ENCODE data around the gene CASP3.
"Not testable (repeated sequence)": the region's sequence is repeated elsewhere in the genome, so short reads cannot be mapped to it uniquely, and the experiment has no call there.

CASP3 gene

DNA sequence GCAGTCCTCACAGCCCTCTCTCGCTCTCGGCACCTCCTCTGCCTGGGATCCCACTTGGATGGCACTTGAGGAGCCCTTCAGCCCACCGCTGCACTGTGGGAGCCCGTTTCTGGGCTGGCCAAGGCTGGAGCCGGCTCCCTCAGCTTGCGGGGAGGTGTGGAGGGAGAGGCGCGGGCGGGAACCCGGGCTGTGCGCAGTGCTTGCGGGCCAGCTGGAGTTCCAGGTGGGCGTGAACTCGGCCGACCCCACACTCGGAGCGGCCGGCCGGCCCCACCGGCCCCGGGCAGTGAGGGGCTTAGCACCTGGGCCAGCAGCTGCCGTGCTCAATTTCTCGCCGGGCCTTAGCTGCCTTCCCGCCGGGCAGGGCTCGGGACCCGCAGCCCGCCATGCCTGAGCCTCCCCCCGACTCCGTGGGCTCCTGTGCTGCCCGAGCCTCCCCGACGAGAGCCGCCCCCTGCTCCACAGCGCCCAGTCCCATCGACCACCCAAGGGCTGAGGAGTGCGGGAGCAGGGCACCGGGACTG, 57.4 kb downstream of the CASP3 start:
- not testable (repeated sequence) for FAIRE-seq

DNA sequence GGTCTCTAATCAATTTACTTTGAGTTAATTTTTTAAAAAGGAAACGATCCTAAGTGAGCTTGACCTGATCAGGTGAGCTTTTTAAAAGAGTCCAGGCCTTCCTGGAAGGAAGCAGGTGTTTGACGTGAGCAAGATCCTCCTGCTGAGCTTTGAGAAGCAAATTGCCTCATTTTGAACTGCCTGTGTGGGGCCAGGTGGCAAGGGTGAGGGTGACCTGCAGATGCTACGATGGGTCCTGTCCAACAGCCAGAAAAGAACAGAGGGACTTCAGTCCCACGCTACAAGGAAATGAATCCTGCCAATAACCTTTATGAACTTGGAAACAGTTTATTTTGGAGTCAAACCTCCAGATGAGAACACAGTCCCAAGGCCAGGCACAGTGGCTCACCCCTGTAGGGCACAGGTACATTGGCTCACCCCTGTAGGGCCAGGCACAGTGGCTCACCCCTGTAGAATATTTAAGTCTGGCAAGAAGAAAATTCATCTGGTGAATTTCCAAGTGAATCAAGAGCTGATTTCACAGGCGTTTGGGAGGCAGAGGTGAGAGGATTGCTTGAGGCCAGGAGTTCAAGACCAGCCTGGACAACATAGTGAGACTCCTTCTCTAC, 58.1 kb downstream of the CASP3 start:
- no peak for FAIRE-seq

DNA sequence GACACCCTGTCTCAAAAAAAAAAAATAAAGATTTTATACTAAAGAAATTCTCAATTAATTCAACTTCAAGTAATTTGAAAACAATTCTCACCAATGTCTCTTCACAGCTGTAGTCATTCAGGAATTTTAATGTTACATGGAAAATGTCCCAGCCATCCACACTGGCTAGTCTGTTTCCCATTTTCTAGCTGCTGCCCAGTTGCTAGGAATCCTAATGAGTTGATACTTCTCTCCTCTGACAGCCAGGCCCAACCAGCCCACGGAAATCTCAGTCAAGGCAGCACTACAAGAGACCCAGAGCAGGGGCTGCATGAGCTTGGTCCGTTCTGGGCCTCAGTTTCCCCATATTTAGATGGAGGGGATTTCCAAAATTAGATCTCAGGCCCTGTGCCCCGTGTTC, 59.1 kb downstream of the CASP3 start:
- FAIRE-seq, result no peak

DNA sequence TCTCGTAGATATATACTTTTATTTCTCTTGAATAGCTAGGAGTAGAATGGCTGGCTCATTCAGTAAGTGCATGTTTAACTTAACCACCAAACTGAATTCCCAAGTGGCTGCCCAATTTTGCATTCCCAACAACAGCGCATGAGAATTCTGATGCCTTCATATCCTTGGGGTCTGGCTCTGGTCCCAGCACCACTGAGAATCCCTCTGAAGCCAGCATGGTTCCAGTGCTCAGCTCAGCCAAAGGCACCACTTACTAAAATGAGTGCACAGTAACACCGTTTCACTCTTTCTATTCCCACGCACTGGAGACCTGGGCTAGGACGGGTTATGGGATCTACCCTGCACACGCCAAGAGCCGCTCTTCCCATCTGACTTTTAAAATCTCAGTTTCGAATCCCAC, 60.4 kb downstream of the CASP3 start:
- FAIRE-seq, result no peak

DNA sequence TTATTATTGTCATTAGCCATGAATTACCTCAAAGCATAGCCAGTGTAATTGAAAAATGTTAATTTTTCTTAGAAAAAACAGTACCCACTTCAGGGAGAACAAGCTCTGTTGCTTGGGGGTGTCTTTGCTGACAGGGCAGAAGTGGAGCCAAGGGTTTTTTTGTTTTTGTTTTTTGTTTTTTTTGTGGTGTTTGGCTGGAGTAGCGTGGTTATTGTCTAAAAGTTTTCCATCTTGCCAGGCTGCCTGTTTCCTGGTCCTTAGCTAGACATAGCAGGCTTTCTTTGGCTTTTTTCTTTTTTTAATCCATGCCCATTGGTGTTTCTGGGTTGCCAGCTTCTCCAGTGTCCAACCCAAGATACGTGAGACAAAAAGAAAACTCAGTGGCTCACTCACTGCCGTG, 61.5 kb downstream of the CASP3 start:
- no peak for FAIRE-seq

DNA sequence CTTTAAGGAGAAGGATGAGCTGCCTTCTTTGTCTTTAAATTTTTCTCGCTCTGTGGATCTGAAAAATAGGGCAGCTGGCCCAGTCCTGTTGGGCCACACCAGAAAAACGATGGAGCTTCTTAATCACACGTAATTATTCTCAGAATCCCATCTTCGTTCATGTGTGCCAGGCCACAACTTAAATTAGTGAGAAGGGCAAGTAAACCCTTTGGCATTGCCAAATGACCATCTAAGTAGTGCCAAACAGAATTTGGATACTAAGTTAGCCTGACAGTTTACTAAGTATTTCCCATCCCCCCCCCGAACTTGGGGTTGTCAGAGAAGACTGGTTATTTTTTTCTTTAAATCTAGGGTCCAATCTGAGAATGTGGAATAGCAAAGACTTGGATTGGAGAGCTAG, 62.0 kb downstream of the CASP3 start:
- no peak for FAIRE-seq

DNA sequence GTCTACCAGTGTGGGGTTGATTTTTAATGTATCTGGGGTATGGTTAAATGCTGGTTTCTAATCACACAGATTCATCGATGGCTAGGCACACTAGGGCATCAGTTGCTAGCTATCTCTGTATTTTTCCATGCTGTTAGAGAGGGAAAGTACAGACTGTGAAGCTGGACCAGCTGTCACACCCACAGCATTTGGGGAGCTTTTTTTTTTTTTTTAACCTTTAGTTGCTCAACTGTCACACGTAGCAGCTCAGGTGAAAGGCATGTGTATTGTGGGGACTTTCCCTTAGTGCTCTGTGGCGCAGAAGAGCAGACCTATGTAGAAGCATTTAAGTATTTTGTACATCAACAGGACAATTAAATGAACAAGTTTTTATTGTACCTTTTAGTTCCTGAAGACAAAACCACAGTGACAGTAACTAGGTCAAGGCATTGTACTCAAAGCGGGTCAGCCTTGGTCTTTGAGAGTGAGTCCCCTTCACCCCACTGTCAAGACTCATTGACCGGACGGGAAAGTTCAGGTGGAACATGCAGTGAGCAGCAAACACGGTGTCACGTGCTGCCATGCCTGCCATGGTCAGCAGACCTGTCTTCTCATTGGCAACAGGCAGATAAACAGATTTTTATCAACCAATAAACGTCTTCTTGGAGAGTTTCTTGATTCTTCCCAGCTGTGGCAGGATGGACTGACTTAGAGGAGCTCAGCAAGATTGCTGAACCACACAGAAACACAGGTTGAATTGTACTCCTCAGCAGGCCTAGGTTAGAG, 65.3 kb downstream of the CASP3 start:
- no peak for FAIRE-seq

Data from TTC549 (cell line).